Upper lobe of right lung (tissue), 1 donor: ENCODE results near the gene GOPC. TPM values are rescaled to one million over a fixed set of nuclear protein-coding genes. Genes with fewer than 3 reads are reported as not detected.

Experiments
- ATAC-seq: fragments of 200-7000 bp; cut with Tn5 transposase; one replicate; pipeline ENCODE4 v1.9.1; 2020; ENCODE audit warnings: mild to moderate bottlenecking, moderate library complexity
- DNase-seq: peaks from one replicate; pipeline ENCODE4 v3.0.0-alpha.2; 2020
- H3K27ac ChIP-seq: fragments of 200-600 bp; one replicate; pipeline ENCODE4 v1.8.0; 2022
- H3K27me3 ChIP-seq: fragments of 200-600 bp; one replicate; pipeline ENCODE4 v1.8.0; 2022; ENCODE audit warnings: mild to moderate bottlenecking
- H3K36me3 ChIP-seq: fragments of 200-600 bp; one replicate; pipeline ENCODE4 v1.8.0; 2022
- H3K4me1 ChIP-seq: fragments of 200-600 bp; one replicate; pipeline ENCODE4 v1.8.0; 2022
- H3K4me3 ChIP-seq: fragments of 200-600 bp; one replicate; pipeline ENCODE4 v1.8.0; 2022; ENCODE audit warnings: mild to moderate bottlenecking
- H3K9me3 ChIP-seq: fragments of 200-600 bp; one replicate; pipeline ENCODE4 v1.8.0; 2022
- intact Hi-C: fragments of 100-400 bp; cut with DNase I; formaldehyde crosslinking; loops from one replicate; pipeline ENCODE4 v1.11.0; 2022
- total RNA-seq: library from RNA; stranded (reverse); fragmentation: NEBNext Ultra II Directional; extraction: Animal tissue kit (Norgen Biotek cat#: 25700); gene quantifications from one replicate; pipeline ENCODE4 v1.2.1, GENCODE V29; 2021
- TF ChIP-seq, protein P1 (sequence below): fragments of 200-600 bp; IDR thresholded peaks from one replicate; pipeline ENCODE4 v1.8.0; 2022; ENCODE audit warnings: antibody characterized with exemption
- donor health status: DM: no; HTN: yes; CAD: no; lungs with severe emphysema.

Gene GOPC
- total RNA-seq, 1 donor from 2014 or later: 21.5 TPM

DNA sequence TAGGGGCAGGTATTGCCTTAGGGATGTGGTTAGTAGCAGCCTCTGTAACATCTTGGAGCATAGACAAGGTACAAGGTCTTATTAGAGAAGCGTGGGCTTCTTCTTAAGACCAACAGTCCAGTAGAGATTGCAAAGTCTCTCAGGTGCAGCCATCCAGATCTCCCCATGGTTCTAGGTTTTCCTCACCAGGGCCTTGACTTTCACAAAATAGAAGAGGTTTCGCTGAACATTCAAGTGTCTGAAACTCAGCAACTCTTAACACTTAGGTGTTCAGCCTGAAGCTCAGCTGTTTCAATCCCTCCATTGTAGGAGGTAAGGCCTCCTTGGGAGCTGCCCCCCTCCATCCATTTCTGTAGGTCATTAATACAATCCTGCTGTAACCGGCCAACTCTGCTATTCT lies 44.4 kb downstream of the GOPC start:
- Histone ChIP-seq H3K27ac (no peak overlapping the region), H3K9me3 (no peaks in the 10 kb centered on the region), H3K36me3 (peaks cover 17% of the 10 kb centered on the region), H3K4me1 (no peaks in the 10 kb centered on the region), H3K4me3 (no peak overlapping the region), H3K27me3 (no peaks in the 10 kb centered on the region)
- TF ChIP-seq, protein P1, sequence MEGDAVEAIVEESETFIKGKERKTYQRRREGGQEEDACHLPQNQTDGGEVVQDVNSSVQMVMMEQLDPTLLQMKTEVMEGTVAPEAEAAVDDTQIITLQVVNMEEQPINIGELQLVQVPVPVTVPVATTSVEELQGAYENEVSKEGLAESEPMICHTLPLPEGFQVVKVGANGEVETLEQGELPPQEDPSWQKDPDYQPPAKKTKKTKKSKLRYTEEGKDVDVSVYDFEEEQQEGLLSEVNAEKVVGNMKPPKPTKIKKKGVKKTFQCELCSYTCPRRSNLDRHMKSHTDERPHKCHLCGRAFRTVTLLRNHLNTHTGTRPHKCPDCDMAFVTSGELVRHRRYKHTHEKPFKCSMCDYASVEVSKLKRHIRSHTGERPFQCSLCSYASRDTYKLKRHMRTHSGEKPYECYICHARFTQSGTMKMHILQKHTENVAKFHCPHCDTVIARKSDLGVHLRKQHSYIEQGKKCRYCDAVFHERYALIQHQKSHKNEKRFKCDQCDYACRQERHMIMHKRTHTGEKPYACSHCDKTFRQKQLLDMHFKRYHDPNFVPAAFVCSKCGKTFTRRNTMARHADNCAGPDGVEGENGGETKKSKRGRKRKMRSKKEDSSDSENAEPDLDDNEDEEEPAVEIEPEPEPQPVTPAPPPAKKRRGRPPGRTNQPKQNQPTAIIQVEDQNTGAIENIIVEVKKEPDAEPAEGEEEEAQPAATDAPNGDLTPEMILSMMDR: no peak
- ATAC-seq (no peak), DNase-seq (no peak)
- intact Hi-C loops: loop anchor here (10.0 kb wide), 1 partner anchor 113 kb away; no protein-coding TSS in a partner anchor

DNA sequence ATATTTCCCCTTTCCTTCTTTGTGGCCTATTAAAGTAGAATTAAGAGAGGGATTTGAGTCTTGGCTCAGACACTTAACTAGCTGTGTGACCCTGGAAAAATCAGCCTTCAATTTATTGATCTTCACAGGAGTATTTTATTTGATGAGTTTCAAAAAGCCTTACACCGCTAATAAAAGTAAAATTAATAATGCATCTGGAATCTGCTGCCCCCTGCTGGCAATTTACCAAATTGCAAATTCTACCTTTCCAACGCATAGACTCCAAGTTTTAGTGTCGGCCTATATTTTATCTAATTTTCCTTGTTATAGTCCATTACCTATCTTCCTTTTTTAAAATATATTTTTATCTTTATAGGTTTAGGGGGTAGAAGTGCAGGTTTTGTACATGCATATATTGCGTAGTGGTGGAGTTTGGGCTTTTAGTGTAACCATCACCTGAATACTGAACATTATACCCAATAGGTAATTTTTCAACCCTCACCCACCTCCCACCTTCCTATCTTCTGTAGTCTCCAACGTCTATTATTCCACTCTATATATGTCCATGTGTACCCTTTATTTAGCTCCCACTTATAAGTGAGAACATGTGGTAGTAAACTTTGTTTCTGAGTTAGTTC lies 46.3 kb downstream of the GOPC start:
- no peak for DNase-seq
- Histone ChIP-seq H3K27me3 (no peaks in the 10 kb centered on the region), H3K36me3 (peaks cover 4% of the 10 kb centered on the region), H3K9me3 (no peaks in the 10 kb centered on the region), H3K4me3 (no peak overlapping the region), H3K4me1 (no peaks in the 10 kb centered on the region), H3K27ac (no peak overlapping the region)
- intact Hi-C loops: loop anchor here (10.0 kb wide), 1 partner anchor 111 kb away; no protein-coding TSS in a partner anchor
- TF ChIP-seq, protein P1: peak; percentile 89
- peak; percentile 59 for ATAC-seq

DNA sequence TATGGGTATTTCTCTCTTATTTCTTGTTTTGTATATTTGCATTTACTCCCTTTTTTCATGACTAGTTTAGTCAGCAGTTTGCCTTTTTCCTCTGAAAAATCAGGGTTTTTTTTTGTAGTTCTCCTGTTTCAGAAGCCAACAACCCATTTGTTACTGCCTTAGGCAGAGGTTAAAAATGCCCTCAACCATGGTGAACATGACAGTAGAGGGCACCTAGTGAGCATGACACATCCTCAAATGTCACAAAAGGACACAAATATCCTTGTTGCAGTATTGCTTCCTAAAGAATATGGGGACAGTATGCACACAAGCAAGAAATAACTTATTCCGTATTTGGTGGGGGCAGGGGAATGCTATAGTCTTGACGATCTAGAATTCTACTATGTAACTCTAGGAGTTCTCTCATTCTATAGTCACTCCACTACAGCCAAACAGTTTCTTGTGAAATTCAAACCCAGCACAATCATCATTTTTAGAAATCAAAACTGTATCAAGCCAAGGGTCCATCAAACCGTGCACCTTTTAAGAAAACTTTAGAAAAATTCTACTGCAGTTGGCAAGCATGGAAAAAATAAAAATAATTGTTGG lies 47.0 kb downstream of the GOPC start:
- Histone ChIP-seq H3K9me3 (no peaks in the 10 kb centered on the region), H3K4me3 (no peak overlapping the region), H3K27me3 (no peaks in the 10 kb centered on the region), H3K4me1 (peaks cover 2% of the 10 kb centered on the region), H3K36me3 (no peaks in the 10 kb centered on the region), H3K27ac (no peak overlapping the region)
- ATAC-seq (no peak), DNase-seq (no peak)
- TF ChIP-seq, protein P1: no peak
- intact Hi-C loops: loop anchor here (10.0 kb wide), 1 partner anchor 111 kb away; no protein-coding TSS in a partner anchor

DNA sequence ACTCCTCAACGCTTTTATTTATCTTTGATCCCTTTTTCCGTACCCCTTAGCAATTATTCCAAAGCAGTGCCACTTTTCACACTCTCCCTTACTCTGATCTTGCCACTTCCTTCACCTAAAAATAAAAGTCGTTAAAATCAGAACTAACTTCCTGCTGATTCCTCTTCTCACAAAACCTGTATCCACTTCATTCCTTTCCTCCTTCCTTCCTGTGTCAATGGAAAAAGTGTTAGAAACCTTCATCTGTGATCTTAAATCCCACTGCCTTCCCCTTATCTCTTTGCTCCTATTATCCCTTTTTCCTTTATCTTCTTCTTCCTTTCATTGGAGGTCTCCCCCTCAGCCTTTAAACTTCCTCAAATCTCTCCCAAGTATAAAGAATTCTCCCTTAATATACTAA lies 49.2 kb downstream of the GOPC start:
- Histone ChIP-seq H3K9me3 (no peaks in the 10 kb centered on the region), H3K4me1 (peaks cover 10% of the 10 kb centered on the region), H3K4me3 (no peak overlapping the region), H3K36me3 (no peaks in the 10 kb centered on the region), H3K27me3 (no peaks in the 10 kb centered on the region), H3K27ac (no peak overlapping the region)
- intact Hi-C loops: loop anchor here (10.0 kb wide), 1 partner anchor 108 kb away; no protein-coding TSS in a partner anchor
- ATAC-seq: no peak
- DNase-seq: no peak
- TF ChIP-seq, protein P1: no peak

DNA sequence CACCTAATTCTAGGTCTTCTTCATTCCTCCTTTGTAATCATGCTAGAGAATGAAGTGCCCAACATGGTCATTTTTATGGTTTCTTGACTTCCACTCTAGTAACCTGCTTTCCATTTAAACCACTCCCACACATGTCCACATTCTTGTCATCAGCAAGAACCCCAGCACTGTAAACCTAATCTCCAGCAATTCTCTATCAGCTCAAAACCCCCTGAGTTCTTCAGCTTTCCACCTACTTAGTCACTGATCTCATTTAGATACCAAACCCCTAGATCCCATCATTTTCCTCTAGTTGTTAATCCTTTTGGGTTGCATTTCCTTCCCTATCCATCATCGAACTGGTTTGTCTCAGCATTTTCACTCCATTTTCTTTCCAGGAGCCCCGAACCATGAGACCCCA lies 49.7 kb downstream of the GOPC start:
- H3K27ac ChIP-seq: no peak overlapping the region

More for the DNA sequence above, 49.7 kb downstream of the GOPC start:
- Histone ChIP-seq H3K9me3 (no peaks in the 10 kb centered on the region), H3K4me1 (peaks cover 10% of the 10 kb centered on the region), H3K4me3 (no peak overlapping the region), H3K27me3 (no peaks in the 10 kb centered on the region), H3K36me3 (no peaks in the 10 kb centered on the region)
- TF ChIP-seq, protein P1: no peak
- no peak for DNase-seq
- no peak for ATAC-seq
- intact Hi-C loops: loop anchor here (10.0 kb wide), 1 partner anchor 108 kb away; no protein-coding TSS in a partner anchor
